GM18502 (cell line): ENCODE measurements around the gene KAT2A.

Experiments used
- ATAC-seq: cut with Tn5 transposase; IDR thresholded peaks from one replicate; pipeline ENCODE4 v1.9.1; 2021; ENCODE audit warnings: mild to moderate bottlenecking; ENCODE audit not compliant: unreplicated experiment, poor library complexity

KAT2A gene

GRCh38 chr17:42135664-42136653 lies 14.8 kb upstream of the KAT2A start:
- ATAC-seq, result no peak

GRCh38 chr17:42135151-42135550 lies 14.0 kb upstream of the KAT2A start:
- ATAC-seq, result no peak

- no peak for ATAC-seq
These were observed 12.4 kb upstream of the KAT2A start for GRCh38 chr17:42133461-42134041.

- no peak for ATAC-seq
These were observed 11.8 kb upstream of the KAT2A start for GRCh38 chr17:42132941-42133340.

GRCh38 chr17:42131981-42132432 lies 10.8 kb upstream of the KAT2A start:
- no peak for ATAC-seq

GRCh38 chr17:42131232-42131631 lies 10.1 kb upstream of the KAT2A start:
- no peak for ATAC-seq

GRCh38 chr17:42130310-42130936 lies 9.3 kb upstream of the KAT2A start:
- no peak for ATAC-seq

- no peak for ATAC-seq
These were observed 8.1 kb upstream of the KAT2A start for GRCh38 chr17:42129109-42129837.

GRCh38 chr17:42127414-42127813 lies 6.2 kb upstream of the KAT2A start:
- no peak for ATAC-seq

- no peak for ATAC-seq
These were observed 5.7 kb upstream of the KAT2A start for GRCh38 chr17:42126836-42127235.

- ATAC-seq, result no peak
These were observed 4.4 kb upstream of the KAT2A start for GRCh38 chr17:42125565-42125964.

GRCh38 chr17:42124256-42124655 lies 3.1 kb upstream of the KAT2A start:
- ATAC-seq, result no peak

GRCh38 chr17:42122371-42123303 lies 1.5 kb upstream of the KAT2A start, which contains the start of gene HSPB9:
TSS of gene HSPB9 (plus strand) at chr17:42122804. CDS start at chr17:42122851, 47 bp downstream.
- ATAC-seq, result no peak

GRCh38 chr17:42120161-42120769 lies 902 bp downstream of the KAT2A start:
- no peak for ATAC-seq

GRCh38 chr17:42119301-42119700 lies 1.9 kb downstream of the KAT2A start:
- no peak for ATAC-seq

- no peak for ATAC-seq
These were observed 2.6 kb downstream of the KAT2A start for GRCh38 chr17:42118545-42118944.

GRCh38 chr17:42118126-42118510 lies 3.0 kb downstream of the KAT2A start:
- ATAC-seq, result no peak

GRCh38 chr17:42117397-42118125 lies 3.6 kb downstream of the KAT2A start:
- no peak for ATAC-seq
